Stimulated activated naive B cell treated with anti-CD40 and anti-IgM and Interleukin-4, amounts not matched to agents 10 μg/mL and 1 μg/mL and 100 μg/mL, for 72 hours (primary cell): ENCODE measurements around the gene PAX4.

Experiments
- ATAC-seq, 2 donors: fragments of 150-1000 bp; cut with Tn5 transposase; replicated peaks; 2 replicates each; pipeline ENCODE4 v1.10.0; 2021; ENCODE audit warnings: moderate library complexity in 1 of 2
- DNase-seq: peaks from one replicate; pipeline ENCODE4 v3.0.0; 2021
- H3K27ac Mint-ChIP-seq: one replicate; pipeline ENCODE4 v1.8.0; 2022; ENCODE audit warnings: mild to moderate bottlenecking, mixed read lengths
- H3K27me3 Mint-ChIP-seq, 2 donors: one replicate each; pipeline ENCODE4 v1.8.0; 2022; ENCODE audit warnings: mixed read lengths in 2 of 2
- H3K36me3 Mint-ChIP-seq, 2 donors: one replicate each; pipeline ENCODE4 v1.8.0; 2022; ENCODE audit warnings: mixed read lengths in 2 of 2, mild to moderate bottlenecking in 1 of 2
- H3K4me1 Mint-ChIP-seq, 2 donors: one replicate each; pipeline ENCODE4 v1.8.0; 2022; ENCODE audit warnings: mixed read lengths in 2 of 2, mild to moderate bottlenecking in 1 of 2
- H3K4me3 Mint-ChIP-seq, 2 donors: one replicate each; pipeline ENCODE4 v1.8.0; 2022; ENCODE audit warnings: mild to moderate bottlenecking in 2 of 2, mixed read lengths in 2 of 2, moderate library complexity in 1 of 2
- H3K9me3 Mint-ChIP-seq, 2 donors: one replicate each; pipeline ENCODE4 v1.8.0; 2022; ENCODE audit warnings: mixed read lengths in 2 of 2, mild to moderate bottlenecking in 1 of 2

Gene PAX4, protein sequence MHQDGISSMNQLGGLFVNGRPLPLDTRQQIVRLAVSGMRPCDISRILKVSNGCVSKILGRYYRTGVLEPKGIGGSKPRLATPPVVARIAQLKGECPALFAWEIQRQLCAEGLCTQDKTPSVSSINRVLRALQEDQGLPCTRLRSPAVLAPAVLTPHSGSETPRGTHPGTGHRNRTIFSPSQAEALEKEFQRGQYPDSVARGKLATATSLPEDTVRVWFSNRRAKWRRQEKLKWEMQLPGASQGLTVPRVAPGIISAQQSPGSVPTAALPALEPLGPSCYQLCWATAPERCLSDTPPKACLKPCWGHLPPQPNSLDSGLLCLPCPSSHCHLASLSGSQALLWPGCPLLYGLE

DNA sequence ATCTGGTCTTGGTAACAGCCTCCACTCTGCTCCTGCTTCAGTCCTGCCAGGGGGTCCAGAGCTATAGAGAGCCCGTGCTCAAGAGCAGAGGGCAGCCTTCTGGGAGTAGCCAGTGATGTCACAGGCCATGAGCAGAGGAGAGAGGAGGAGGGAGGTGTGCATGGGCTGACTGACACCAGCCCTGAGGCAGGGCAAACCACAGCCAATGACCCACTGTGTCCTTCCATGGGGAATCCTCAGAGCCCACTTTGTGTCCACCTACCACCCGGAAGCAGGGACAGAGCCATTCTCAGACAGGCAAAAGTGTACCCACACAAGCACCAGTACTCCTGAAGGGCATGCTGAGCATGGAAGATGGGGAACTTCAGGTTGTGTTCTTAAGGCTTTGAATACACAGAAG is at the start of gene PAX4:
PAX4 (minus strand) TSS at position 101 of the 400 bp plus-strand sequence. CDS start 2,214 bp downstream, outside the sequence.
- ATAC-seq (no peak), DNase-seq (no peak)
- Mint-ChIP-seq H3K27ac (no peak within 1 kb of the TSS), H3K4me1 (peaks cover 9 to 13% of the 10 kb centered on the region in 2 donors), H3K27me3 (peaks cover 59 to 67% of the 10 kb centered on the region in 2 donors), H3K9me3 (no peaks in the 10 kb centered on the region), H3K36me3 (no peaks in the 10 kb centered on the region), H3K4me3 (no peak within 1 kb of the TSS)

- H3K36me3 Mint-ChIP-seq, result peaks cover 45 to 68% of the 10 kb centered on the region in 2 donors
- no peaks in the 10 kb centered on the region for H3K9me3 Mint-ChIP-seq
- no peaks in the 10 kb centered on the region for H3K27me3 Mint-ChIP-seq
- peak overlapping the region; percentile 26 for H3K27ac Mint-ChIP-seq
- DNase-seq (no peak), ATAC-seq (peak; percentile 90 to 95)
- H3K4me3 Mint-ChIP-seq, result peak overlapping the region; percentile 60 to 64
- peaks cover 44 to 55% of the 10 kb centered on the region in 2 donors for H3K4me1 Mint-ChIP-seq
Observed at GRCh38 chr7:127667017-127667670, 49.2 kb upstream of the PAX4 start.

GRCh38 chr7:127666602-127667001 is 48.7 kb upstream of the PAX4 start:
- Mint-ChIP-seq H3K36me3 (peaks cover 41 to 66% of the 10 kb centered on the region in 2 donors), H3K9me3 (no peaks in the 10 kb centered on the region), H3K4me1 (peaks cover 46 to 57% of the 10 kb centered on the region in 2 donors), H3K27ac (peak overlapping the region; percentile 21), H3K4me3 (peak overlapping the region in 1 of 2 donors; percentile 25), H3K27me3 (no peaks in the 10 kb centered on the region)
- no peak for ATAC-seq
- DNase-seq, result no peak

- no peak overlapping the region for H3K4me3 Mint-ChIP-seq
- H3K9me3 Mint-ChIP-seq, result no peaks in the 10 kb centered on the region
- ATAC-seq, result no peak
- H3K4me1 Mint-ChIP-seq, result peaks cover 49 to 63% of the 10 kb centered on the region in 2 donors
- peaks cover 44 to 68% of the 10 kb centered on the region in 2 donors for H3K36me3 Mint-ChIP-seq
- no peak overlapping the region for H3K27ac Mint-ChIP-seq
- DNase-seq, result no peak
- H3K27me3 Mint-ChIP-seq, result no peaks in the 10 kb centered on the region
Observed at GRCh38 chr7:127665922-127666321, 48.0 kb upstream of the PAX4 start.

DNA sequence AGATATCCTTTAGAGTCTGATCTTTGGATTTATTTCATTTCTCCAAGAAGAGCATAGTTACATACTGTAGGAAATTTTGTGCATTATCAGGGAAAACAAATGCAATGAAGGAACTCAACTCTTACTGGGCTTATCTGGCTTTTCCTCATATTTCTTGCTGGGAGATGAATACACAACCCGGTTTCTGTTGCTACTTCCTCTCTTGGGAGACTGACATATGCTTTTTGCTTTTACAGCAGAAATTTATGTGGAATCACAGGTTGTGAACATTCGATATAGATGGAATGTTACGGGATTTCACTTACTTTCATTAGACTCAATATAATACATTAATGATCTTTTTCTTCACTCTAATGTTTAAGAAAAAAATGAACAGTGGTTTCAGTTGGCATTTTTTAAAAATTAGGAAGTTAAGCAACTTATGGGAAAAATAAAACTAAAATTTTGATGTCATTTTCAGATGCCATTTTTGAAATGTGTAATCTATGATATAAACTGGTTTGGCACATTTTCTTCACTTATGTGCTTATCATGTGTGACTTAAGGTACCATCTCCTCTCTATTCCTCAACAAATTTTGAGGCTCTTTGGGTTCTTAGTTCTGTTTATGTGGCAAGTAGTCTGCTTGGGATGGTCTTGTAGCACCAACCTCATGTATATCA is 41.2 kb upstream of the PAX4 start:
- Mint-ChIP-seq H3K36me3 (peaks cover 43 to 71% of the 10 kb centered on the region in 2 donors), H3K27ac (no peak overlapping the region), H3K27me3 (no peaks in the 10 kb centered on the region), H3K4me3 (no peak overlapping the region), H3K9me3 (no peaks in the 10 kb centered on the region), H3K4me1 (peaks cover 38 to 62% of the 10 kb centered on the region in 2 donors)
- ATAC-seq, result no peak
- no peak for DNase-seq

- ATAC-seq (no peak), DNase-seq (no peak)
- Mint-ChIP-seq H3K9me3 (no peaks in the 10 kb centered on the region), H3K27me3 (no peaks in the 10 kb centered on the region), H3K27ac (no peak overlapping the region), H3K4me3 (no peak overlapping the region), H3K4me1 (peaks cover 38 to 60% of the 10 kb centered on the region in 2 donors), H3K36me3 (peaks cover 41 to 72% of the 10 kb centered on the region in 2 donors)
Observed at GRCh38 chr7:127657500-127657899, 39.6 kb upstream of the PAX4 start.

- H3K4me1 Mint-ChIP-seq, result peaks cover 35 to 47% of the 10 kb centered on the region in 2 donors
- H3K36me3 Mint-ChIP-seq, result peaks cover 37 to 64% of the 10 kb centered on the region in 2 donors
Observed at GRCh38 chr7:127655720-127656119, 37.8 kb upstream of the PAX4 start.

GRCh38 chr7:127654404-127655394 is 36.8 kb upstream of the PAX4 start:
- no peaks in the 10 kb centered on the region for H3K9me3 Mint-ChIP-seq
- peaks cover 29 to 55% of the 10 kb centered on the region in 2 donors for H3K36me3 Mint-ChIP-seq
- H3K27ac Mint-ChIP-seq, result peak overlapping the region; percentile 56
- peaks cover 33 to 39% of the 10 kb centered on the region in 2 donors for H3K4me1 Mint-ChIP-seq
- no peaks in the 10 kb centered on the region for H3K27me3 Mint-ChIP-seq
- DNase-seq, result no peak
- peak overlapping the region; percentile 95 to 99 for H3K4me3 Mint-ChIP-seq
- ATAC-seq, result no peak

More at GRCh38 chr7:127655720-127656119, 37.8 kb upstream of the PAX4 start:
- DNase-seq (no peak), ATAC-seq (no peak)
- H3K4me3 Mint-ChIP-seq, result no peak overlapping the region
- peak overlapping the region; percentile 42 for H3K27ac Mint-ChIP-seq
- H3K9me3 Mint-ChIP-seq, result no peaks in the 10 kb centered on the region
- H3K27me3 Mint-ChIP-seq, result no peaks in the 10 kb centered on the region

DNA sequence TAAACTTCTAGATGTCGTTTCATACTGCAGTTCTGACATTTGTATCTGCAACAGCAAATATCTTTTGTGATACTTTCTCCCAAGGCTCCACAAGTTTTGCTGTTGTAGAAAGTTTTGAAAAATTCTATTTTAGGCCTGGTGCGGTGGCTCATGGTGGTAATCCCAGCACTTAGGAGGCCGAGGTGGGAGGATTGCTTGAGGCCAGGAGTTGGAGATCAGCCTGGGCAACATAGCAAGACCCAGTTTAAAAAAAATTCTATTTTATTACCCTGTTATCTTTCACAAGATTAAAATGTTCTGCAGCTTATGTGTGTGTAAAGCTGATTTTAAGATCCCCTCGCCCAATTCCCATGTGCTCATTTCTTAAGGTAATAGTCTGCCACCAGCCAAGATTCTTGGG is 35.5 kb upstream of the PAX4 start:
- ATAC-seq (no peak), DNase-seq (no peak)
- no peaks in the 10 kb centered on the region for H3K27me3 Mint-ChIP-seq
- H3K4me3 Mint-ChIP-seq, result peak overlapping the region; percentile 95 to 99
- H3K36me3 Mint-ChIP-seq, result peaks cover 22 to 44% of the 10 kb centered on the region in 2 donors
- no peaks in the 10 kb centered on the region for H3K9me3 Mint-ChIP-seq
- no peak overlapping the region for H3K27ac Mint-ChIP-seq
- H3K4me1 Mint-ChIP-seq, result peaks cover 26 to 32% of the 10 kb centered on the region in 2 donors

- Mint-ChIP-seq H3K4me3 (peak overlapping the region; percentile 95 to 99), H3K27ac (peak overlapping the region; percentile 99), H3K4me1 (peaks cover 25 to 32% of the 10 kb centered on the region in 2 donors), H3K36me3 (peaks cover 18 to 40% of the 10 kb centered on the region in 2 donors), H3K9me3 (no peaks in the 10 kb centered on the region), H3K27me3 (peaks cover 0 to under 1% of the 10 kb centered on the region in 2 donors)
- no peak for DNase-seq
- peak; percentile 17 to 23 for ATAC-seq
Observed at GRCh38 chr7:127652333-127653248, 34.6 kb upstream of the PAX4 start.

DNA sequence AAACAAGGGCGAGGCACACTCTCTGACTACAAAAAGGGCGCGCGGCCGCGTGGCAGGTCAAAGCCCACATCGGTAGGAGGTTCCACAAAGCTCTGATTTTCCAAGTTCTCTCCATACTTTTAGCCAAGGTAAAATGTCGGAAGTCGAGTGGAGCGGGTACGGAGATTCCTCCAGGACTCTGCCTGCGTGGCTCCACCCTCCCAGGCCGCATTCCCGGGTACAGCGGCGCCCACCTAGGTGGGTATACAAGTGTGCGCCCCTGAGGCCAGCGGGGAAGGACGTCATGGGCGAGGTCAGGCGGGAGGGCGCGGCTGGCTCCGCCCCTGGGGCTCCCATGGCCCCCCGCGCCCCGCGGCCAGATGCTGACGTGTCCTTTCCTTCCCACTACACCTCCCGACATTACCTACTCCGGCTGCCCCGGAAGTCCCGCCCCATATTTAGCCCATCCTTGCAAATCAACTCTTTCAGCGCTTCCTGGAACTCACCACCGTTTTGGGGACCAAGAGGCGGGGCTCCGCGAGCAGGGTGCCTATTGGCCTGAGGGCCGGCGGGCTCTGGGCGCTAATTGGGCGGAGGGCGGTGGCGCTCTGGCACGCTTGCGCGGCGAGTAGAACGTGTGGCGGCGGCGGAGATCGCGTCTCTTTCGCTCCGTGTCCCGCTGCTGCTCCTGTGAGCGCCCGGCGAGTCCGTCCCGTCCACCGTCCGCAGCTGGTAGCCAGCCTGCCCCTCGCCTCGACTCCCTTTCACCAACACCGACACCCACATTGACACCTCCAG is 33.8 kb upstream of the PAX4 start, which contains the start of gene SND1:
SND1 (plus strand) TSS at position 639 of the 777 bp plus-strand sequence. CDS start 180 bp downstream, outside the sequence.
- peak within 1 kb of the TSS; percentile 99 for H3K27ac Mint-ChIP-seq
- H3K4me1 Mint-ChIP-seq, result peaks cover 23 to 26% of the 10 kb centered on the region in 2 donors
- peaks cover 18 to 34% of the 10 kb centered on the region in 2 donors for H3K36me3 Mint-ChIP-seq
- H3K27me3 Mint-ChIP-seq, result peaks cover 0 to 3% of the 10 kb centered on the region in 2 donors
- peak within 1 kb of the TSS; percentile 95 to 99 for H3K4me3 Mint-ChIP-seq
- no peaks in the 10 kb centered on the region for H3K9me3 Mint-ChIP-seq
- ATAC-seq, result peak; percentile 93 to 94
- DNase-seq, result peak; percentile 99
